Measurements from ENCODE around the gene CFAP99. TPM values are rescaled to one million over a fixed set of nuclear protein-coding genes. Genes with fewer than 3 reads are reported as not detected.

The CFAP99 gene
- total and polyA plus RNA-seq, 9 donors, result 0.10 to 12.9 (median 1.4) TPM; not detected in 4

DNA sequence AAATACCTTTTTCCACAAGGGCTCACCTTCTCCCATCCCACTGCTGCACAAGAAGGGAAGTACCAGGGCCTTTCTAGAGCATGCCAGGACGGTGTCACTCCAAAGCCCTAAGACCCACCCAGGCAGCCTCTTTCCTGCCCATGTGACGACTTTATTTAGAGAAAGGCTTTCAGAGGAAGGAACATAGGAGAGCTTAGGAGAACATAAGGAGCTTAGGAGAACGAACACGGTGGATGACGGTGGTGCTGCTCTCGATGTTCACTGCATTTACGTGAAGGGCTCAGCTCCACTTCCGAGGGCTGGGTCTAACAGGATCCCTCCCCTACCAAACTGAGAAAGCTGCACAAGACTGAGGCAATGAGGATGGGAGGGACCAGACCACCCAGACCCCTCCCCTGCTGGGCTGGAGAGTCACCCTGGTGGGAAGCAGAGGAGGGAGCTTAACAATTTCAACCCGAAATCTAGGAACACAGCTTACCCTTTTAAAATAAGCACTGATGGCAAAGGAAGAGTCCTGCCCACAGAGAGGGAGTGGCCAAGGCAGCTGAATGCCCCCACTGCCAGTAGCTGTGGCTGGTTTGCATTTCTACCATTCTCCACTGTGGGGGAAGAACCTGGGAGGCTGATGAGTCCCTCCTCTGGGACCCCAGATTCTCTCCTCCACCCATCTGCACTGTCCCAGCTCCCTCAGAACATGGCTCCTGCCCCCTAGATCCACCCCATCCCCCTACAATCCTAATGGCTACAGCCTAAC lies 30.1 kb upstream of the CFAP99 start:
- intact Hi-C loops (cut with DNase I), result no loop called here
- H3K27me3 ChIP-seq, result no peaks in the 10 kb centered on the region
- no peak for DNase-seq
- 33 to 48% (median 47%) methylated on average over 9 of the region's 9 CpGs for WGBS, 3 donors
- H3K9me3 ChIP-seq, result no peaks in the 10 kb centered on the region
- no peak overlapping the region for H3K4me3 ChIP-seq
- H3K4me1 ChIP-seq (ENCODE audit: insufficient read depth), result peaks cover 6% of the 10 kb centered on the region
- no peak overlapping the region for H3K27ac ChIP-seq
- H3K36me3 ChIP-seq, result no peaks in the 10 kb centered on the region
- TF ChIP-seq, protein P1, sequence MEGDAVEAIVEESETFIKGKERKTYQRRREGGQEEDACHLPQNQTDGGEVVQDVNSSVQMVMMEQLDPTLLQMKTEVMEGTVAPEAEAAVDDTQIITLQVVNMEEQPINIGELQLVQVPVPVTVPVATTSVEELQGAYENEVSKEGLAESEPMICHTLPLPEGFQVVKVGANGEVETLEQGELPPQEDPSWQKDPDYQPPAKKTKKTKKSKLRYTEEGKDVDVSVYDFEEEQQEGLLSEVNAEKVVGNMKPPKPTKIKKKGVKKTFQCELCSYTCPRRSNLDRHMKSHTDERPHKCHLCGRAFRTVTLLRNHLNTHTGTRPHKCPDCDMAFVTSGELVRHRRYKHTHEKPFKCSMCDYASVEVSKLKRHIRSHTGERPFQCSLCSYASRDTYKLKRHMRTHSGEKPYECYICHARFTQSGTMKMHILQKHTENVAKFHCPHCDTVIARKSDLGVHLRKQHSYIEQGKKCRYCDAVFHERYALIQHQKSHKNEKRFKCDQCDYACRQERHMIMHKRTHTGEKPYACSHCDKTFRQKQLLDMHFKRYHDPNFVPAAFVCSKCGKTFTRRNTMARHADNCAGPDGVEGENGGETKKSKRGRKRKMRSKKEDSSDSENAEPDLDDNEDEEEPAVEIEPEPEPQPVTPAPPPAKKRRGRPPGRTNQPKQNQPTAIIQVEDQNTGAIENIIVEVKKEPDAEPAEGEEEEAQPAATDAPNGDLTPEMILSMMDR (IDR thresholded peaks at IDR 0.05), result no peak
- TF ChIP-seq EP300 (IDR thresholded peaks at IDR 0.05), result no peak
- TF ChIP-seq POLR2A (IDR thresholded peaks at IDR 0.05), result no peak

- no peaks in the 10 kb centered on the region for H3K27me3 ChIP-seq
- 85 to 89% (median 86%) methylated on average over 9 of the region's 9 CpGs for WGBS, 3 donors
- intact Hi-C loops (cut with DNase I), result no loop called here
- no peak overlapping the region for H3K4me3 ChIP-seq
- H3K9me3 ChIP-seq, result no peaks in the 10 kb centered on the region
- no peaks in the 10 kb centered on the region for H3K36me3 ChIP-seq
- DNase-seq, result no peak
- no peak for TF ChIP-seq POLR2A (IDR thresholded peaks at IDR 0.05)
- no peak for TF ChIP-seq EP300 (IDR thresholded peaks at IDR 0.05)
- TF ChIP-seq, protein P1 (IDR thresholded peaks at IDR 0.05), result no peak
- H3K27ac ChIP-seq, result no peak overlapping the region
- peaks cover 6% of the 10 kb centered on the region for H3K4me1 ChIP-seq (ENCODE audit: insufficient read depth)
Observed at GRCh38 chr4:2389691-2390090, 29.1 kb upstream of the CFAP99 start.

- TF ChIP-seq, protein P1 (IDR thresholded peaks at IDR 0.05), result no peak
- TF ChIP-seq POLR2A (IDR thresholded peaks at IDR 0.05) (no peak), EP300 (IDR thresholded peaks at IDR 0.05) (no peak)
- Histone ChIP-seq H3K27ac (no peak overlapping the region), H3K4me3 (no peak overlapping the region), H3K36me3 (no peaks in the 10 kb centered on the region), H3K9me3 (no peaks in the 10 kb centered on the region), H3K4me1 (ENCODE audit: insufficient read depth) (peaks cover 6% of the 10 kb centered on the region), H3K27me3 (no peaks in the 10 kb centered on the region)
- 59 to 77% (median 73%) methylated on average over 9 of the region's 9 CpGs for WGBS, 3 donors
- intact Hi-C loops (cut with DNase I), result no loop called here
- no peak for DNase-seq
Observed at GRCh38 chr4:2390146-2390545, 28.6 kb upstream of the CFAP99 start.

DNA sequence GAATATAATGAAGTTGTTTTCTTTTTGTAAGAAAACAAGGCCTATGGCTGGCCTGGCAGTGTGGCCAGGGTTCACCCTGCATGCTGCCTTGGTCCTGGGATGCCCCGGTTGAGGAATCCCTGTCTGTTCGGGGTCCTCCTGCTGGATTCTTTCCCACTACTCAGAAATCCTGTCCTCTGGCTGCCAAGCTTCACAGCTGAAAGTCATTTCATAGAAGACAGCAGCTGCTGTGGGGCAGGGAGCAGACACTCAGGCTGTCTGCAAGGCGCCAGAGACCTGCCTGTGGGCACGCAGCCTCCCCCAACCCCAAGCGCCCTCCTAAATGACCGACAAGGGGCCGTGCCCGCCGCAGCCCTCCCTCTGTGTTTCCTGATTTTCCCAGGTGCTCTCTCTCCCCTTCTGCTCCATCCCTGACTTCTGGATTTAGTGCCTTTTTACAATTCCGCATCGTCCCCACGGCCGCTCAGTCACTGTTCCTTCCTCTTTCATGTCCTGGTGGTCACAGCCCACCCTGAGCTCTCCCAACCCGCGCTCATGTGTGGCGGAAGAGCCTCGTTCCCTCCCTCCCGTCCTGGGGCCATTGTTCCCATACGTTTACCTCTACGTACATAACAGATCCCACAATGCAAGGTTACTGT lies 27.9 kb upstream of the CFAP99 start:
- Histone ChIP-seq H3K9me3 (no peaks in the 10 kb centered on the region), H3K27ac (no peak overlapping the region), H3K4me1 (ENCODE audit: insufficient read depth) (peaks cover 6% of the 10 kb centered on the region), H3K27me3 (no peaks in the 10 kb centered on the region), H3K4me3 (no peak overlapping the region), H3K36me3 (no peaks in the 10 kb centered on the region)
- intact Hi-C loops (cut with DNase I), result no loop called here
- DNase-seq, result no peak
- TF ChIP-seq POLR2A (IDR thresholded peaks at IDR 0.05) (no peak), EP300 (IDR thresholded peaks at IDR 0.05) (no peak)
- TF ChIP-seq, protein P1 (IDR thresholded peaks at IDR 0.05), result no peak
- WGBS, 3 donors, result 19 to 37% (median 35%) methylated on average over 20 of the region's 20 CpGs
